Esophagus squamous epithelium (tissue), 4 donors: ENCODE results near the gene PLCB3.

ENCODE experiments used
- CTCF ChIP-seq, 6 experiments: fragments of 450-650 bp in 4 of 6; fragments of 200-600 bp in 2 of 6; sonication (generic) in 2 of 6; IDR thresholded peaks; one replicate each; pipeline ENCODE4 v1.5.1; 2016 to 2019; ENCODE audit warnings: antibody characterized with exemption in 6 of 6, mild to moderate bottlenecking in 4 of 6, moderate library complexity in 4 of 6
- POLR2A ChIP-seq, 4 donors: fragments of 450-650 bp; IDR thresholded peaks; one replicate each; pipeline ENCODE4 v1.6.1; 2017; ENCODE audit warnings: antibody characterized with exemption in 4 of 4, mild to moderate bottlenecking in 4 of 4, moderate library complexity in 3 of 4

DNA sequence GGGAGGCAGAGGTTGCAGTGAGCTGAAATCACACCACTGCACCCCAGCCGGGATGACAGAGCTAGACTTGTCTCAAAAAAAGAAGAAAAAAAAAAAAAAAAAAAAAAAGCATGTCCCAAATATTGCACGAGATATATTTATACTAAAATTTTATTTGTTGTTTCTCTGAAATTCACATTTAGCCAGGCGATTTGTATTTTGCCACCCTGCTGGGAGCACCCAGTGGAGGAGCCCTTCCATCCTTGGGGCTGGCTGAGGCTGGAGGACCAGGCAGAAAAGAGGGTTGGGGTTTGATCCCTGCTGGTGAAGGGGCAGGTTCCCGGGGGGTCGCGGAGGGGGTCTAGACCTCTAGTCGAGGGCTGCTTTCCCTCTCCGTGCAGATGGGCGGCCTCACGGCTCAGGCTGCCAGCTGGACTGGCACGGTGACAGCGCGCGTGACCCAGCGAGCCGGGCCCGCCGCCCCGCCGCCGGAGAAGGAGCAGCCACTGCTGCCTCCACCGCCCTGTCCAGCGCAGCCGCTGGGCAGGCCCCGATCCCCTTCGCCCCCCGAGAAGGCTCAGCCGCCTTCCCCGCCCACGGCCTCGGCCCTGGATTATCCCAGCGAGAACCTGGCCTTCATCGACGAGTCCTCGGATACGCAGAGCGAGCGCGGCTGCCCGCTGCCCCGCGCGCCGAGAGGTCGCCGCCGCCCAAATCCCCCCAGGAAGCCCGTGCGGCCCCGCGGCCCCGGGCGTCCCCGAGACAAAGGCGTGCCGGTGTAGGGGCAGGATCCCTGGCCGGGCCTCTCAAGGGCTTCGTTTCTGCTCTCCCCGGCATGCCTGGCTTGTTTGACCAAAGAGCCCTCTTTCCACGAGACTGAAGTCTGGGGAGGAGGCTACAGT lies 47.9 kb downstream of the PLCB3 start:
- TF ChIP-seq CTCF (IDR thresholded peaks at IDR 0.05) (no peak), POLR2A (IDR thresholded peaks at IDR 0.05) (no peak)
